ENCODE data around the gene HRH3.

HRH3 gene

GRCh38 chr20:62174870-62175624, 45.0 kb downstream of the HRH3 start:
- no peak for DNase-seq

DNA sequence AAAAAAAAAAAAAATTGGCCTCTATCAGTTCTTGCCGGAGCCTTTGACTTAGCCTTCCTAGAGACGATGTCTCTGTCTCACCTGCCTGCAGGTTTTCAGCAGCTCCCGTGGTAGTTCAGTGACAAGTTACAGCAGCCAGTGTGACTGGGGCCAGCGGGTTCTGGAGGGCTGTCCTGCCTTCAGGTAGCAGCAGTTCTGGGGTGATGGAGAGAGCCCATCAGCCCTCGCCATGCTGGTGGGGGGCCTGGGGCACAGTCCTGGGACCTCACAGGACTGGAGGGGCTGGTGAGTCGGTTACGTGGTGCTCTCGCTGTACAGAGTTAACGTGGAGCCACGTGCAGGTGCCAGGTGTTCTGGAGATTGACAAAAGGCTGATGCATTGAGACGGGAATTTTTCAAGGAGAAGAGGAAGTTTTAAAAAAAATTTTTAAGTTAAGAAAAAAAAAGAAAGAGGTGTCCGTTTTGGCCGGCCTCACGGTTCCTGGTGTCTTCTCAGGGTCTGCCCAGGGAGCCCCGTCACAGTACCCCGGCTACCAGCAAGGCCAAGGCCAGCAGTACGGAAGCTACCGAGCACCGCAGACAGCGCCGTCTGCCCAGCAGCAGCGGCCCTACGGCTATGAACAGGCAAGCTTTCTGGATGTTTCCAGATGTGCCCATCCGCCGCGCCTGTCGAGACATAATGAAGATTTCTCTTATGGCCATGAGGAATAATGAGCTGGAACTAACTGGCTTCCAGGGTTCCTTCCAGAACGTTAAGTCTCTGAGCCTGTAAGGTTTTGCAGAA, 45.9 kb downstream of the HRH3 start:
- no peak for DNase-seq

GRCh38 chr20:62172666-62173065, 47.4 kb downstream of the HRH3 start:
- no peak for DNase-seq

- DNase-seq, result no peak
These were observed 48.8 kb downstream of the HRH3 start for GRCh38 chr20:62171245-62171644.

DNA sequence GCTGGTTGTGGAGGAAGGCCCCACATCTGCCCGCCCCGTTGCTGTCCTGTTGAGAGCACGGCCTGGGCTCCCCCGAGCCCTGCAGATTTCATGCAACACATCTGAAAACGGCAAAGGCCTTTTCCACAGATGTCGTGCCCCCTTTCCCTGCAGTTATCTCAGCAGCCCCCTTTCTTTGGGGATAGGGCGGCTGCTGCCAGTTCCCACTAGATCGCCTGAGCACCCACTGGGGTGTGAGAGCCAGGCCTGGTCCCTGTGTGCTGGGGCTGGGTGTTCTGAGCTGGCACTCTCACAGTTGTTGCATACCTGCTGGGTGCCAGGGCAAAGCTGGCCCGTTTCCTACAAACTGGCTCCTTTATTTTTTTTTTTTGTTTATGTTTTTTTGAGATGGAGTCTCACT, 49.5 kb downstream of the HRH3 start:
- DNase-seq, result no peak

GRCh38 chr20:62168890-62169435, 51.1 kb downstream of the HRH3 start:
- DNase-seq, result no peak

- DNase-seq, result no peak
These were observed 52.0 kb downstream of the HRH3 start for GRCh38 chr20:62168061-62168460.

- no peak for DNase-seq
These were observed 52.6 kb downstream of the HRH3 start for GRCh38 chr20:62167474-62167873.

DNA sequence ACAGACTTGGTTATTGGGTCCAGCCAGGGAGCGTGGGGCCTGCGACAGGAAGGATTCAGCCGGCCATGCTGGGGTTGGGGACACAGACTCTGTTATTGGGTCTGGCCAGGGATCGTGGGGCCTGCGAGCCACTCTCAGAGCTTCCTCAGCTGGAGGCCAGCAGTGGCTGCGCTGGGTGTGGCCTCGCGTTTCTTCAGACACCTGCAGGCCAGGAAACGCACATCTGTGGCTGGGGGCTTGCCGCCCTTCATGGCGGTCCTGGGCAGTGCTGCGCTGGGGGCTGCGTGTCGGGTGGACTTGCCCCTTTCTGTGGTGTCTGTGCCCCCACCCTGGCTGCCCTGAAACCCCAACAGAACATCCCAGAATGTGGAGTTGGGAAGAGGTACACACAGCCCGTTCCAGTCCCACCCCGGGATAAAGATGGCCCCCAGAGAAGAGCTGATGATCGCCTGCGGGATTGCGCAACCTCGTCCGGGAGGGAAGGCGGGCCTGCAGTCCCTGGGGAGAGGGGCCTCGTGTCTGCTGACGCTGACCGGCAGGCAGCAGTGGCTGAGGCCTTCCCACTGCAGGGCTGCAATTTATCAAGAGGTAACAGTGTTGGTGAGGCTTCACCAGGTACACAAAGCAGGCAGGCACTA, 54.2 kb downstream of the HRH3 start:
- no peak for DNase-seq
